GM18498 (cell line): ENCODE measurements around the gene GUCY2F.

Source experiments
- ATAC-seq: cut with Tn5 transposase; IDR thresholded peaks from one replicate; pipeline ENCODE4 v1.9.1; 2021; ENCODE audit warnings: mild to moderate bottlenecking, moderate library complexity; ENCODE audit not compliant: unreplicated experiment

The GUCY2F gene

DNA sequence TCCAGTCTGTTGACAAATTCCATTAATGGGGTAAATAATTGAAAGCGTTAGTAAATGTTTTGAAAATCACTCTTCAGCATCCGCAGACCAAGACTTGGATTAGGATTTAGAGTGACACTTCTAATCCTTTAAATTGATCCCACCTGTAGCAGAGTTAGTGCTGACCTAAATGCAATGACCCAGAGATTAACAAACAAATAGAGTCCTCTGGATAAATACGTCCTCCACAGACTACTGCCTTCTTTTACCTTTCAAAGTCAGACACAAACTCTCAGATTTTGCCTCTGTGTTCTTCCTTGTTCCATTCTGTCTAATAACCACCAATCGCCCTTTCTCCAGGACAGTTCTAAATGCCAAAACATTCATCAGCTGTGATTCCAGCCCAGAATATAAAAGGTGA, at the start of gene GUCY2F:
Gene GUCY2F (minus strand): TSS at position 101 of the 400 bp plus-strand sequence. CDS start 6,150 bp downstream, outside the sequence.
- no peak for ATAC-seq

DNA sequence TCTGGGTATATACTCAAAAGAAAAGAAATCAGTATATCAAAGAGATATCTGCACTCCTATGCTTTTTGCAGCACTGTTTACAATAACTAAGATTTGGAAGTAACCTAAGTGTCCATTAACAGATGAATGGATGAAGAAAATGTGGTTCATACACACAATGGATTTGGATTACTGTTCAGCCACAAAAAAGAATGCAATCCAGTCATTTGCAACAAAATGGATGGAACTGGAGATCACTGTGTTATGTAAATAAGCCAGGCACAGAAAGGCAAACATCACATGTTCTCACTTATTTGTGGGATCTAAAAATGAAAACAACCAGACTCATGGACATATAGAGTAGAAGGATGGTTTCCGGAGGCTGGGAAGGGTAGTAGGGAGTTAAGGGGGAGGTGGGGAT, 37.1 kb upstream of the GUCY2F start:
- no peak for ATAC-seq

DNA sequence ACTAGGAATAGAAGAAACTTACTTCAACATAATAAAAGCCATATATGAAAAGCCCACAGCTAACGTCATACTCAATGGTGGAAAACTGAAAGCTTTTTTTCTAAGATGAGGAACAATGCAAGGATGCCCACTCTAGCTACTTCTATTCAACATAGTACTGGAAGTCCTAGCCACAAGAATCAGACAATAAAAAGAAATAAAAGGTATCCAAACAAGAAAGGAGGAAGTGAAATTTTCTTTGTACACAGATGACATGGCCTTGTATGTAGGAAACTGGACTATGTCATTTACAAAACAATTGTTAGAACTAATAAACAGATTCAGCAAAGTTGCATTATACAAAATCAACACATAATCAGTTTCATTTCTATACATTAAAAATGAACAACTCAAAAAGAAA, 29.2 kb upstream of the GUCY2F start:
- no peak for ATAC-seq

DNA sequence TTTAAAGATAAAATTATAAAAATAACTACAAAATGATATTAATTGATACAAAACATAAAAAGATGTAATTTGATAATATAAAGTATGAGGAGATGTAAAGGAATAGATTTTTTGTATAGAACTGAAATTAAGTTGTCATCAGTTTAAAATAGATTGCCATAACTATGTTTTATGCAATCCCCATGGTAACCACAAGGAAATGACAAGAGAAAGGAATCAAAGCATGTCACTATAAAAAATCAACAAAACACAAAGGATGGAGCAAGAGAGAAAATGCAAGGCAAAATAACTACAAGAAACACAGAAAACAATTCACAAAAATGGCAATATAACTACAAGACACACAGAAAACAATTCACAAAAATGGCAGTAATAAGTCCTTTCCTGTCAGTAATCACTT, 27.0 kb upstream of the GUCY2F start:
- no peak for ATAC-seq

DNA sequence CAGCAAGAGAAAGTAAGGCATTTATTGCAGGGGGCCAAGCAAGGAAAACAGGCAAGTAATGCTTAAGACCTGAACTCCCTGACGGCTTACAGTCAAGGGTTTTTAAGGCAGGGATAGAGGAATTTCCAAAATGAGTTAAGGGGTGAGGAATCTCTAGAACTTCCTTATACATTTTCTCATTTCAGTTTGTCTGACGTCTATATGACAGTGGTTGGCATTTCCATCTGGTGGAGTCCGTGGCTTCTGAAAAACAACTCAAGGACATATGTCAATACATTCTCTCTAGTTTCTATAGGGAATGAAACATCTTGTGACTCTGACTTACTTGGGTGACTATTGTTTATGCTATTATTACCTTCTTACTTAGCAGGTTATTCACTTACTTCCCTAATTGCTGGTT, 19.3 kb upstream of the GUCY2F start:
- ATAC-seq = no peak

DNA sequence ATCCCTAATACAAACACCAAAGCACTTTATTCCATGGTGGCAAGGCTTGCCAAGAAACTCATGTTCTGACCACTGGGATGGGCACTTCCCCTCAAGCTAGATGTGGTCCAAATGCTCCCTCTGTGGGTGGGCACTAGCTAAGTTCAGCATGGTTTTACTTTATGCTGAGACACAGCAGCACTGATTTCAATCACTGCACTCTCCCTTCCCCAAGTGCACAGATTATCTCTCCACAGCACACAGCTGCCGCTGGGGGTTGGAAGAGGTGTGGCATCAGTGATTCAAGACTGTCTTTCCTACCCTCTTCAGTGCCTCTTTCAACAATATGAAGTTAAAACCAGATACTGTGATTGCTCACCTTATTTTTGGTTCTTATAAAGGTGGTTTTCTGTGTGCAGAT, 16.5 kb upstream of the GUCY2F start:
- ATAC-seq = no peak

DNA sequence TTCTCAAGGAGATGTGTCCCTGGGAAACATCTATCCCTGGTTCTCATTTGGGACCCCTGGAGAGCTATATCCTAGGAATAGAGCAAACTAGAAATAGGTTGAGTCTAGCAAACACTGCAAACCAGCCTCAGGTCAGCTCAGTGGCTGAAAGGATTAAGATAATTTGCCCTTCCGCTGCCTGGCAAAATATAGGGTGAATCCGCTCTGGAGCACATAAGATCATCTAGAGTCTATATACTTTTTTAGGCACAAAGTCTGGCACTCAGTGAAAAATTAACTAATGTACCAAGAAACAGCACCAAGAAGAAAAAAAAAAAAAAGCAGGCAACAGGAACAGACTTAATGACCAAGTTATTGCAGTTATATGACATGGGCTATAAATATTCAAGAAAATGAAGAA, 7.3 kb upstream of the GUCY2F start:
- no peak for ATAC-seq

DNA sequence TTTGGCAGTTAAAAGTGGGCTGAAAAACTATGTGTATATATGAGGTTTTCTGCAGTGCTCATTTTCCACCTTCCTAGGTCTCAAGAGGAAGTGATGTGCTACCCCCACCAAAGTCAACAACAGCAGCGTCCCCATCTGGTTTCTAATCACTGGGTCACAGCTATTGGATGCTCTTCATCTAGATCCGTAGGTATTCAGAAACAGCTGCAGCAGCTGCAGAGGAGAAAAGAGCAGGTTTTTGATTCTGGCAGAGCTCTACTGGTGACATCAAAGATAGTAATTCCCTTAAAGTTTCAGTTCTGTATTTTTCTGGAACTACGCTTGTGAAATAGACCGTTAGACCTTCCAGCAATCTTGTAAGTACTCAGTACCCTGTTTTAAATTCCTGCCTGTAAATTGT, 5.8 kb upstream of the GUCY2F start:
- ATAC-seq = no peak

DNA sequence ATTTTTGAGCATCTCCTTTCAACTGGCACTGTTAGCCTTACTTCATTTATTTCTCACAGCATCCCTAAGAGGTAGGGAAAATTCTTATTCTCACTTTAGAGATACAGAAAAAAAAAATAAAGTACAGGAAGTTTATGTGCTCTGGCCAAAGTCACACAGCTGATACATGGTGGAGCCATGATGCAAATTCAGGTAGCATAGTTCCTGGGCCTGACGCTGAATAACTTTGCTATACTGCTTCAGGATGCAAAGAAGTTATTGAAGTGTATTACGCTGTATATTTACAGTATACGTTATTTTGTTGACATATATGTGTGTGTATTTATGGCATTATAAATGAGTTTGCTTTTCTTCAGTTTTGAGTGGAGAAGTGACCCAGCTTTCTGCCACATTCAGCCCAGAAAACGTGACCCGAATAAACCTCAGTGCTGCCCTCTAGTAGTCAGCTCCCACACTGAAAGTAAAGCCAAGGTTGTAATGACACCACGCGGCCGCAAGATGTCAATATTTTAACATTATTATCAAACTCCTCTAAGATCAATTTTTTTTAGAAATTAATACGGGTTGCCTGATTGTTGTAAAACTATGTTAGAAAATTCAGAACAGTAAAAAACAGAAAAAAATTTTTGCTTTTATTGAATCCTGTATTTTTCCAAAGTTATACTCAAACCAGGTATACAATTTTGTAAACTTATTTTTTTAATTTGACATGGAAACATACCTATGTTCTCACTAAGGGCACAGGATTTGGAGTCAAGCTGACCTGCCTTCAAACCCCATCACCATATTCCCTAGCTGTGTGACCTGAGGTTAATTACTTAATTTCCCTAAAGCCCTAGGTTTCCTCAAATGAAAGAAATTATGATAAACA, 3.8 kb upstream of the GUCY2F start:
- ATAC-seq = peak; percentile 66

DNA sequence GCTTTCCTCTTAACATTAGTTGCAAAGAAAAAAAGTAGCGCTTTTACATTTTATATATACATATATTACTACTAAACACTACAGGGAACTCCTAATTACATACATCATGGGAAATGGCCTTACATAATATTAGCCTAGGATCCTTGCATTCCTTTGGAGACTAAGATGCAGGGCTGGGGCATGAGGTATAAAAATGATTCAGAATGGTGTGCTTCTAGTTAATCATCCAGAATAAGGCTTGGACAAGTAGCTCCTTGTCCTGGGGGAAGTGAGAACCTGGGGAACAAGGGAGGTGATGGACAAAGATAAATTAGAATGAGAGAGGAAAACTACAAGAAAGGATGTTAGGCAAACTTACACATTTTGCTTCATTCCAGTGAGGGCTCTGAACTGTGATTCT, 3.0 kb upstream of the GUCY2F start:
- no peak for ATAC-seq

DNA sequence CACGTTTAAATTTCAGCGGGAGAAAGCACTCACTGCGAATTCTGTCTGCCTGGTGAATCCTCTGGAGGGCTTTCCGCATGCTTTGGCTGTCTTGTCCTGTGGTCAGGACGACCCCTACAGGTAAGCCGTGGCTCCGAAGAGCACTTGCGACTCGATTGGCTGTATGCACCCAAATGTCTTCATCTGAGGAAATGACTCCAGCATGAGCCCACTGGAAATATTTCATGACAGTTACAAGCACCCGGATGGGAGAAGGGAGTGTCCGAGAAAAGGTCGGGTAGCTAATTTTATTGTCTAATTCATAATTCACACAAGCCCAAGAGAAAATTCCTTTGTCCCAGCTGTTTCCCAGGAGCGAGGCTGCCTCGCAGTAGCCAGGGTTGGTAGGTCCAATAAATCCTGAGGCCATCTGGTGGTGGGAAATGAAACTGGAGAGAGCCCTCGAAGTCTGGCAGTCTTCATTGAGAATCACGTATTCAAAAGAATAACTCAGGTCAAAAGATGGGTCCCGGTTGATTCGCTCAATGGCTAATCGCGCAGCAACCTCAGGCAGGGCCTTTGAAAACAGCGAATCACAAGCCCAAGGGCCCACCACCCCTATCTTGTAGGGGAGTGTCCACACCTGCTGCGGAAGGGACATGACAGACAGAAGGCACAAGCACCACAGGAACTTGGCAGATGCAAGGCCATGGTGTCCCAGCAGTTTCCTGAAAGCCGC, 6.6 kb downstream of the GUCY2F start:
- no peak for ATAC-seq

DNA sequence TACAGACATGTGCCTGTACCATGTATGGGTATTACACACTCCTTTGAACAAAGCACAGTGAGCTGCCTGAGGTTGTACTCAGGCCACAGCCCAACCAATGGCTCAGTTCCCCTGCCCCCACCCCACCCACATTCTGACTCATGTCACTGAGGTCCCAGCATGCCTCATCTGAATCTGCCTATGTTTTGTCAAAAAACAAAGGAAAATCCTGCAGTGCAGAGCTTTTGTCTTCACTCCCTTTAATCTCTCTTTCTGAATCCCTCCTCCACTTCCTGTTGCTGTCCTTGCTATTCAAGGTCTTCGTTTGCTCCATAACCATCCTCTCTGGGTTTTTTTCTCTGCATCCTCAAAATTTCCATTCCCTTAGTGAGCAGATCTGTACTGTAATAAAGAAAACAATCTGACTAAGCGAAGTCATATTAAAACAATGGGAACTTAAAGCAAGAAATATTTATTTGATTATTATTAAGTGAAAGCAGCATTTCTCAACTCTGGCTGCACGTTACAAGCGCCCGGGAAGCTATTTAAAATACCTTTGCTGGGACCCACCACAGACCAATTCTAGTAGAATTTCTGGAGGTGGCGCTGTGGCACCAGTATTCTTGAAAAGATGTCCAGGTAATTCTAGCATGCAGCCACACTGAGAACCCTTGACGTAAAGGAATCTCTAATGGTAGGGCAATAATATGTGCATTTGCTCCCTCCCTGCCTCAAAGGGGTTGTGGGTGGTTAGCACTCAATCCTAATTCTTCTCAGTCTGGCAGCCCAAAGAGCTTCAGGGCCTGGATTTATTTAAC, 8.7 kb downstream of the GUCY2F start:
- no peak for ATAC-seq

DNA sequence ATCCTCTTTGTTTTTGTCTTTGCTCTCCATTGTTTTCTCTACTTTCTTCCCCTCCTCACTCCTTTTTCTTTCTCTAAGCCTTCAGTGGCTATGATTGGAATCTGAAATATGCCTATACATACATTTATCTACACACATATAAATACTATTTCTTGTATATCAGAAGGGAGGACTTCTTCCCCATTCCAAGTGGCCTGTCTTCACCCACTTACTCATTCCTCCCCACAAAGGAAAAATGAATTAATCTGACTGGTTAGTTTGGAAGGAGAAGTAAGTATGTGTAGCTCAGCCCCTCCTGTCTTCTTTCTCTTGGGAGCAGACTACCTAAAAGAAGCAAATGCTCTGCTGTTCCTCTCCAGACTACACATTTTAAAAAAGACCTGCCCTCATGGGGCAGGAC, 17.7 kb downstream of the GUCY2F start:
- no peak for ATAC-seq

DNA sequence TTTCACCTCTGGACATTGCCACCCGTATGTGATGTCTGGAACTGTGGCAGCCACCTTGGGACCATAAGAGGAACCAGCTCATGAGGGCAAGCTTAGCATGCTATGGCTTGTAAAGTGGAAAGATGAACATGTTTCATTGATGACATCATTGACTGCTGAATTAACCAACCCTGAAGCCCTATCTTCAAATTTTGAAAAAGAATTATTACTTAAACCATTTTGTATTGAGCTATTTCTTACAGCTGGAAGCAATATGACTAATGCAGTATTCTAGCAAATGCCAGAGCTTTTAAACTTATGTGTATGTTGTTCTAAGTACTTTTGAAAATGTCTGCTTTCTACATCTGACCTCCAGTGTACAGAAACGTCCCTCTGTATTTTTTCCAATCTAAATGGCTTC, 18.1 kb downstream of the GUCY2F start:
- no peak for ATAC-seq

DNA sequence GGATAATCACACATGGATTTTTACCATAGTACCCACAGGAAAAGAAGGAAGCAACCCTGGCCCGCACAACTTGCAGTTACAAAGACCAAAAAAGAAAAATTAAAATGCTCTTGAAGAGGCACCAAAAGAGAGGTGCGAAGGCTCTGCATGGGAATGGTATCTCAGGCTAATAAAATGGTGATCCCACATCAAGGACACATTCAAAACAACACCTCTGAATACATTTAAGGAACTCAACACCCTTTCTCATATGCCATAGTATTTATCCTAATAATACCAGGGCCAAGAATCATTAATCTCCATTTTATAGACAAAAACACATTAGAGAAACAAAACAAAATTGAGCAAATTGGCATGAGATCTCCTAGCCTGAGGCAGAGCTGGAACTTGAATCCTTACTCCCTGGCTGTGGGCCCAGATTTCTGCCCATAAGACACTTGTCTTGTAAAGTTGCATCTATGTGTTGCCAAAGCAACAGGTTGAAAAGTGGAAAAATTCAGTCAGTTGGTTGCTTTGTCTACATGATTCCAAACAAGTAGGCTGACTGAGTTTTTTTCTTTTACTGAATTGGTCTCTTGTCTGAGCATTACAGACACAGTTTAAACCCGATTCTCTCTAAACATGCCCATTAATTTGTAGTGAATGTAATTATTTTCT, 33.5 kb downstream of the GUCY2F start:
- ATAC-seq = no peak

DNA sequence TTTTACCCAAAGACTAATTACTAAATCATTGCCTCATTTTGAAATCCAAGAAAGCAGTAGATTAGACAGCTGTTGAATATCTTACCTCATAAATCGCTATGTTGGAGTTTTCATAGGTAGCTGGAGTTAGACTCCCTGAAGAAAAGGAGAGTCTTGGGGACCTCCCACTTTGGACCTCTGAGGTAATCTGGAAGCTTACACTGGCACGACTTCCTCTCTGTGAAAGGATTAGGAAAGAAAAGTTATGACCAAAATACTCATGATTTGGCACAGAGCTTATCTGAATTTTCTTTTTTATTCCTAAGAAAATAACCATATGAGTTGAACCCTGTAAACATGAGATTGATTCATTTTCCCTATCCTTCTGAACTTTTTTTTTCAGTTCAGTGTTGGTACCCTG, 40.6 kb downstream of the GUCY2F start:
- ATAC-seq = no peak

DNA sequence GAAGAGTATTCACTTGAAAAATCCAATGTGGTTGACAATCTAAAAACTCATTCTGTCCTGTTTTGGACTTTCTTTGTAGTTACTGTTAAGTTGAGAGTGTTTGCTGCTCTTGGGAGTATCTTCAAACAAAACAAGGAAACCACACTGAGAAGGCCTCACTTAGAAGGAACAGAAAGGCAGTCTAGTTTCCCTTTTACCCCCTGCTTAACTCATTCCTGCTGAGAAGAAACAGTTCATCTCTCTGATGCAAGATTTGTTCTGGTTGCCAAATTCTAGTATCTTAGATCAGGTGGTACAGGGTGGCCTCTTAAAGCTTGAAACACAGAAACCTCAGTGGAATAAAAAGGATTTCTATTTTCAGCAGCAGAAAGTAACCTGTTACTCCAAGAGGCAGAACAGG, 41.4 kb downstream of the GUCY2F start:
- peak; percentile 79 for ATAC-seq

DNA sequence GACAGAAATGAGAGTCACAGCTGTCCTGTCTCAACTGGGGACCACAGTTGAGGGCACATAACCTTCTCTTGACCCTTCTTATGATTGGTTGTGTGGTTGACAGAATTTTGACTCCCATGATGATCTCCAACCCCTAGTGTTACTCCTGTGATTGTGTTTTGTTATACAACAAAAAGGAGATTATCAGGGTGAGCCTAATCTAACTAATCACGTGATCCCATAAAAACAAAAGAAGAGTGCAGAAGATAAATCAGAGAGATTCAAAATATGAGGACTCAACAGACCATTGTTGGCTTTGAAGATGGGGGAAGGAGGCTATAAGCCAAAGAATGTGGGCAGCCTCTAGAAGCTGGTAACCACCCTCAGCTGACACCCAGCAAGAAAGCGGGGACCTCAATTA, 72.7 kb downstream of the GUCY2F start:
- ATAC-seq = no peak

DNA sequence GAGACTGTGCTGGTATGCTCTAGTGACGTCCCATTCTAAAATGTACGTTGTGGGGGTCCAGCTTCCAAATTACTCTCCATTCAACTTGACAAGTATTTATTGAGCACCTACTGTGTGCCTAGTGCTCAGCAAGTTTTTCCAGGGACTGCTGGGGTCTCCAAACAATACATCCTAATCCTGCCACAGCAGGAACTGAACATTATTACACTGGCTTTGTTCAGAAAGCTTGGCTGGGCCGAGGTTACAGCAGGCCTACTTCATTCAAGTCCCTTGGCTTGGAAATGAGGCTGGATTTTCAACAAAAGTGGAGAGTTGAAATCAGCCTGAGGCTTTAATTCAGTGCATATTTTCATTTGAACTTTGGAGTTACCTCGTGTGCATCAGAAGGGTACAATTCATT, 78.0 kb downstream of the GUCY2F start:
- ATAC-seq = no peak

DNA sequence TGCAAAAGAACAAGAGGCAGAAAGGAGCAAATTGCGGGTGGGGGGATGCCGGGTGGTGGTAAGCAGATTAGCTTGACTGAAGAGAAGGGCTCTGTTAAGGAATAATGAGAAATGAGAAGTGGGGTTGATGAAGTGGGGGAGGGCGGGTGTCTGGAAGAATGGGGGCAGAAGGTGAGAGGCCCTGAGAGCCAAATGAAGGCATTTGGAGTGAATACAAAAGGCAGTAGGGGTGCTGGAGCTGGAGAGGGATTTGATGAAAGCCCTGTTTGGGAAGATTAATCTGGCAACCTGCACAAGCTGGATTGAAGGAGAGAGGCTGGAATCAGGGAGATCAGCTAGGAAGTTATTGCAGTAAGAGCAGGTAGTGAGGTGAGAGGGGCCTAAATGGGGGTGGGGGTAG, 82.1 kb downstream of the GUCY2F start:
- no peak for ATAC-seq

DNA sequence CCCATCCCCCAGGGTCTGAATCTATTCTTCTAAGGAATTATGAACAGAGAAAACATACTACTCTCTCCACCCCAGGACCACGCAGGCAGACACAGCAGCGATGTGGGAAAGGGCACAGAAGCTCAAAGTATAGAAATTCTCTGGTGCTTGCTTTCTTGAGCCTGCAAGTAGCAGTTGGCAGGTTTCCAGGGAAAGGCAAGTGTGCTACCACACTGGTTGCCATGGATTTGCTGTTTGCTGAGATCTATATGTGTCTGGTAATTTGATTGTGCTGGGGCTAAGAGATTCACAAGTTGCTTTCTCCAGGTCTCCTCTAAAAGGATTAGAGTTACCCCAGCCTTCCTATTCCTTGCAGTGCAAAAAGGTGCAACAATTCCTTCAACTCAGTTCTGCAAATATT, 83.1 kb downstream of the GUCY2F start:
- no peak for ATAC-seq
